Neutrophil (primary cell): ENCODE results near the gene STK32C.

Source experiments
- H3K27ac ChIP-seq: fragments of 200-600 bp; sonication (generic); 2 replicates; pipeline ENCODE4 v1.5.1; 2016; ENCODE audit warnings: mild to moderate bottlenecking, moderate library complexity
- H3K27me3 ChIP-seq: fragments of 200-600 bp; sonication (generic); 2 replicates; pipeline ENCODE4 v1.6.0; 2016; ENCODE audit warnings: mild to moderate bottlenecking
- H3K36me3 ChIP-seq: fragments of 200-600 bp; sonication (generic); 2 replicates; pipeline ENCODE4 v1.5.1; 2017
- H3K4me1 ChIP-seq, 2 experiments: fragments of 200-600 bp in 1 of 2; sonication (generic) in 1 of 2; 1 replicate in 1 of 2; 2 replicates in 1 of 2; pipeline versions ENCODE4 v1.5.1 to v1.6.1; 2013 to 2016; ENCODE audit warnings: low read depth in 1 of 2, low read length in 1 of 2, mild to moderate bottlenecking in 1 of 2, moderate library complexity in 1 of 2; ENCODE audit not compliant: control insufficient read depth in 1 of 2, insufficient read depth in 1 of 2
- H3K4me3 ChIP-seq, 2 experiments: fragments of 200-600 bp in 1 of 2; sonication (generic) in 1 of 2; 1 replicate in 1 of 2; 2 replicates in 1 of 2; pipeline ENCODE4 v1.5.1; 2013 to 2016; ENCODE audit warnings: low read depth in 1 of 2, low read length in 1 of 2, mild to moderate bottlenecking in 1 of 2, moderate library complexity in 1 of 2
- H3K9me3 ChIP-seq: fragments of 200-600 bp; sonication (generic); 2 replicates; pipeline ENCODE4 v1.5.1; 2016
- TF ChIP-seq, protein P1 (sequence below): fragments of 200-600 bp; sonication (generic); IDR thresholded peaks from 2 replicates; pipeline ENCODE4 v1.5.1; 2016; ENCODE audit warnings: antibody characterized with exemption

Gene STK32C

GRCh38 chr10:132282667-132283603 is 24.8 kb downstream of the STK32C start:
- TF ChIP-seq, protein P1, sequence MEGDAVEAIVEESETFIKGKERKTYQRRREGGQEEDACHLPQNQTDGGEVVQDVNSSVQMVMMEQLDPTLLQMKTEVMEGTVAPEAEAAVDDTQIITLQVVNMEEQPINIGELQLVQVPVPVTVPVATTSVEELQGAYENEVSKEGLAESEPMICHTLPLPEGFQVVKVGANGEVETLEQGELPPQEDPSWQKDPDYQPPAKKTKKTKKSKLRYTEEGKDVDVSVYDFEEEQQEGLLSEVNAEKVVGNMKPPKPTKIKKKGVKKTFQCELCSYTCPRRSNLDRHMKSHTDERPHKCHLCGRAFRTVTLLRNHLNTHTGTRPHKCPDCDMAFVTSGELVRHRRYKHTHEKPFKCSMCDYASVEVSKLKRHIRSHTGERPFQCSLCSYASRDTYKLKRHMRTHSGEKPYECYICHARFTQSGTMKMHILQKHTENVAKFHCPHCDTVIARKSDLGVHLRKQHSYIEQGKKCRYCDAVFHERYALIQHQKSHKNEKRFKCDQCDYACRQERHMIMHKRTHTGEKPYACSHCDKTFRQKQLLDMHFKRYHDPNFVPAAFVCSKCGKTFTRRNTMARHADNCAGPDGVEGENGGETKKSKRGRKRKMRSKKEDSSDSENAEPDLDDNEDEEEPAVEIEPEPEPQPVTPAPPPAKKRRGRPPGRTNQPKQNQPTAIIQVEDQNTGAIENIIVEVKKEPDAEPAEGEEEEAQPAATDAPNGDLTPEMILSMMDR, result no peak
- Histone ChIP-seq H3K9me3 (no peaks in the 10 kb centered on the region), H3K27me3 (peaks cover 16% of the 10 kb centered on the region), H3K36me3 (no peaks in the 10 kb centered on the region), H3K4me3 (no peak overlapping the region), H3K4me1 (no peaks in the 10 kb centered on the region), H3K27ac (no peak overlapping the region)

DNA sequence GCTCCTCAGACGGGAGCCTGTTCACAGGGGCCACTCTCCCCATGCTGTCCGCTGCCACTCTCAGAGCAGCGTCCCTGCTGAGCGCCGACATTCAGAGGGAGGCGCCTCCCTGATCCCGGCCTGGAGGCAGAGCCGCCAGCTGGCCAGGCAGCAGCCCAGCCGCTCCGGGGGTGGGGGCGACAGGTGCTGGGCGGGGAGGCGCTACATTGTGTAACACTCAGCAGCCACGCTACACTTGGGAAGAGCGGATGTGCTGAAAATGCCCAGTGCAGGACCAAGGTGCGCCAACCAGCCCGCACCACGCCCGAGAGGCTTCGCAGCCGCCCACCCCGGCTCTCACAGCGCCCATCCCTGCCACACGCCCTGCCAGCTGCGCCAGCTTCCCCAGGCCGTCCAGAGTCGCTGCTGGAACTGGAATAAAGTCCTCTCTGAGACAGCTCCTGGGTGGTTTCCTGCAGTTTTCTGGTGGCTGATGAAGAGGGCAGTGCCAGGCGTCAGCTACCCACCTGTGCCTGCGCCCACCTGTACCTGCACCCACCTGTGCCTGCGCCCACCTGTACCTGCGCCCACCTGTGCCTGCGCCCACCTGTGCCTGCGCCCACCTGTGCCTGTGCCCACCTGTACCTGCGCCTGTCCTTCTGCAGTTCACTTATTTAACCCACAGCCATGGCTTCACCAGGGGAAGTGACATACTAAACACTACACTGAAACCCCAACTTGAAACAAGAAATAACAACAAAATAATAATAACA is 25.7 kb downstream of the STK32C start:
- Histone ChIP-seq H3K4me1 (no peaks in the 10 kb centered on the region), H3K27me3 (peaks cover 14% of the 10 kb centered on the region), H3K4me3 (no peak overlapping the region), H3K36me3 (no peaks in the 10 kb centered on the region), H3K9me3 (no peaks in the 10 kb centered on the region), H3K27ac (no peak overlapping the region)
- TF ChIP-seq, protein P1, result no peak

GRCh38 chr10:132280646-132281074 is 27.1 kb downstream of the STK32C start:
- H3K36me3 ChIP-seq, result no peaks in the 10 kb centered on the region
- TF ChIP-seq, protein P1, result no peak

GRCh38 chr10:132279873-132280645 is 27.7 kb downstream of the STK32C start:
- no peaks in the 10 kb centered on the region for H3K4me1 ChIP-seq
- TF ChIP-seq, protein P1, result no peak
- no peaks in the 10 kb centered on the region for H3K36me3 ChIP-seq
- H3K9me3 ChIP-seq, result no peaks in the 10 kb centered on the region
- peaks cover 7% of the 10 kb centered on the region for H3K27me3 ChIP-seq
- H3K27ac ChIP-seq, result no peak overlapping the region
- no peak overlapping the region for H3K4me3 ChIP-seq

More at GRCh38 chr10:132280646-132281074, 27.1 kb downstream of the STK32C start:
- H3K27me3 ChIP-seq, result peaks cover 13% of the 10 kb centered on the region
- H3K9me3 ChIP-seq, result no peaks in the 10 kb centered on the region
- H3K4me1 ChIP-seq, result no peaks in the 10 kb centered on the region
- H3K4me3 ChIP-seq, result no peak overlapping the region
- no peak overlapping the region for H3K27ac ChIP-seq

GRCh38 chr10:132277311-132277741 is 30.4 kb downstream of the STK32C start:
- Histone ChIP-seq H3K4me1 (no peaks in the 10 kb centered on the region), H3K27ac (no peak overlapping the region), H3K4me3 (no peak overlapping the region), H3K9me3 (no peaks in the 10 kb centered on the region), H3K36me3 (no peaks in the 10 kb centered on the region), H3K27me3 (no peaks in the 10 kb centered on the region)
- TF ChIP-seq, protein P1, result no peak
